HEK293T (cell line): ENCODE data around the gene PRDM15.

Source experiments
- ELF4 ChIP-seq: fragments of 450-650 bp; IDR thresholded peaks from 2 replicates; pipeline ENCODE4 v1.6.1; 2017; ENCODE audit warnings: antibody characterized with exemption
- FOXA1 ChIP-seq: fragments of 450-650 bp; IDR thresholded peaks from 2 replicates; pipeline ENCODE4 v1.6.1; 2016; ENCODE audit warnings: mild to moderate bottlenecking
- HDGF ChIP-seq: fragments of 450-650 bp; IDR thresholded peaks from 2 replicates; pipeline ENCODE4 v1.6.1; 2017; ENCODE audit warnings: antibody characterized with exemption, borderline replicate concordance
- LEF1 ChIP-seq: fragments of 450-650 bp; IDR thresholded peaks from 2 replicates; pipeline ENCODE4 v1.6.1; 2017; ENCODE audit warnings: mild to moderate bottlenecking, borderline replicate concordance
- NFRKB ChIP-seq: fragments of 450-650 bp; IDR thresholded peaks from 2 replicates; pipeline ENCODE4 v1.6.1; 2016; ENCODE audit warnings: mild to moderate bottlenecking, moderate library complexity
- SP1 ChIP-seq: fragments of 450-650 bp; IDR thresholded peaks from 2 replicates; pipeline ENCODE4 v1.6.1; 2017
- TARDBP ChIP-seq: fragments of 450-650 bp; IDR thresholded peaks from 2 replicates; pipeline ENCODE4 v1.6.1; 2016
- ZNF384 ChIP-seq: fragments of 450-650 bp; IDR thresholded peaks from 2 replicates; pipeline ENCODE4 v1.6.1; 2016

GRCh38 chr21:41858466-41859296, 20.5 kb downstream of the PRDM15 start:
- TF ChIP-seq HDGF (no peak), SP1 (no peak), ELF4 (no peak), FOXA1 (no peak), TARDBP (no peak), ZNF384 (no peak), NFRKB (no peak), LEF1 (no peak)
